ENCODE data around the gene OSBPL9.

OSBPL9 gene

DNA sequence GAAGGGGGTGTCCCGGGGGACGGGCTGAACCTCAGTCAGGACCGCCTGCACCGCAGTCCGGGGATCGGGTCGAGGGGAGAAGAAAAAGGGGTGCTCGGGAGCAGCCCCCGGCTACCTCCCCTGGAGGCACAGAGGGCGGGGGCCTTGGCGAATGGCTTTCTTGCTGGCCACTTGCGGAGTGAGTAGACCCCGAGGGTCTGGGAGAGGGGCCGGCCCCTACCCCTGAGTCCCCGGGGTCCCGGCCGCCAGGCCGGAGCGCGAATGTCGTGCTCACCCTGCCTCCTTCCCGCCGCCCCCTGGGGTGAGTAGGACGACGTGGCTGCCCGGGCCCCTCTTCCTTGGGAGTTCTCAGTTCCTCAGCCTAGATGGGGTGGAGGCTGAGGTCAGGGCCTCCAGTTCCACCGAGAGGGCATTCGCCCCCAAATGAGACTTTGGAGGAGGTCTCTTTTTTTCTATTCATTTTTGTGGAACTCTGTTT, 113.0 kb downstream of the OSBPL9 start (continued):
- TF ChIP-seq ZNF610 (tag by site-specific recombination; IDR thresholded peaks at IDR 0.05; ENCODE audit: borderline replicate concordance) (no peak), ZNF843 (tag by site-specific recombination; IDR thresholded peaks at IDR 0.05) (no peak), ZNF175 (tag by site-specific recombination; IDR thresholded peaks at IDR 0.05) (no peak), SCRT1 (tag by site-specific recombination; IDR thresholded peaks at IDR 0.05; ENCODE audit: borderline replicate concordance) (no peak), ZNF341 (tag by site-specific recombination; IDR thresholded peaks at IDR 0.05; ENCODE audit: low read depth) (no peak), ZNF169 (tag by site-specific recombination; IDR thresholded peaks at IDR 0.05) (no peak), KLF1 (tag by site-specific recombination; IDR thresholded peaks at IDR 0.05) (no peak), SP7 (tag by site-specific recombination; IDR thresholded peaks at IDR 0.05) (no peak; the same call in 1 of the 2 replicates), ZXDB (tag by site-specific recombination; IDR thresholded peaks at IDR 0.05) (peak; percentile 9; the same call in 1 of the 2 replicates), HOXD13 (CRISPR knock-in tag; IDR thresholded peaks at IDR 0.05; ENCODE audit: borderline replicate concordance) (no peak), ZNF664 (tag by site-specific recombination; IDR thresholded peaks at IDR 0.05) (no peak), FEZF1 (tag by site-specific recombination; IDR thresholded peaks at IDR 0.05) (peak; percentile 18; the same call in 1 of the 2 replicates), ZNF10 (tag by site-specific recombination; IDR thresholded peaks at IDR 0.05) (no peak), ZNF596 (tag by site-specific recombination; IDR thresholded peaks at IDR 0.05) (peak; percentile 39; the same call in 1 of the 2 replicates), HOXC10 (CRISPR knock-in tag; IDR thresholded peaks at IDR 0.05) (no peak), ZNF292 (tag by site-specific recombination; IDR thresholded peaks at IDR 0.05; ENCODE audit: borderline replicate concordance, low read depth) (no peak), ZNF23 (tag by site-specific recombination; IDR thresholded peaks at IDR 0.05; ENCODE audit: borderline replicate concordance) (no peak), REPIN1 (tag by site-specific recombination; IDR thresholded peaks at IDR 0.05; ENCODE audit: low read depth) (no peak), GLIS1 (tag by site-specific recombination; IDR thresholded peaks at IDR 0.05) (no peak; the same call in 1 of the 2 replicates), ZNF514 (tag by site-specific recombination; IDR thresholded peaks at IDR 0.05) (no peak), ZNF221 (tag by site-specific recombination; IDR thresholded peaks at IDR 0.05; ENCODE audit: borderline replicate concordance) (no peak), ZFP69B (tag by site-specific recombination; IDR thresholded peaks at IDR 0.05) (no peak), ZNF132 (tag by site-specific recombination; IDR thresholded peaks at IDR 0.05; ENCODE audit: borderline replicate concordance) (no peak), RBAK (tag by site-specific recombination; IDR thresholded peaks at IDR 0.05) (no peak), ZNF660 (tag by site-specific recombination; IDR thresholded peaks at IDR 0.05) (peak; percentile 29; the same call in 1 of the 2 replicates)
- TF ChIP-seq, protein P1, sequence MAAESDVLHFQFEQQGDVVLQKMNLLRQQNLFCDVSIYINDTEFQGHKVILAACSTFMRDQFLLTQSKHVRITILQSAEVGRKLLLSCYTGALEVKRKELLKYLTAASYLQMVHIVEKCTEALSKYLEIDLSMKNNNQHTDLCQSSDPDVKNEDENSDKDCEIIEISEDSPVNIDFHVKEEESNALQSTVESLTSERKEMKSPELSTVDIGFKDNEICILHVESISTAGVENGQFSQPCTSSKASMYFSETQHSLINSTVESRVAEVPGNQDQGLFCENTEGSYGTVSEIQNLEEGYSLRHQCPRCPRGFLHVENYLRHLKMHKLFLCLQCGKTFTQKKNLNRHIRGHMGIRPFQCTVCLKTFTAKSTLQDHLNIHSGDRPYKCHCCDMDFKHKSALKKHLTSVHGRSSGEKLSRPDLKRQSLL (tag by site-specific recombination; IDR thresholded peaks at IDR 0.05), result no peak
- TF ChIP-seq, protein P2, sequence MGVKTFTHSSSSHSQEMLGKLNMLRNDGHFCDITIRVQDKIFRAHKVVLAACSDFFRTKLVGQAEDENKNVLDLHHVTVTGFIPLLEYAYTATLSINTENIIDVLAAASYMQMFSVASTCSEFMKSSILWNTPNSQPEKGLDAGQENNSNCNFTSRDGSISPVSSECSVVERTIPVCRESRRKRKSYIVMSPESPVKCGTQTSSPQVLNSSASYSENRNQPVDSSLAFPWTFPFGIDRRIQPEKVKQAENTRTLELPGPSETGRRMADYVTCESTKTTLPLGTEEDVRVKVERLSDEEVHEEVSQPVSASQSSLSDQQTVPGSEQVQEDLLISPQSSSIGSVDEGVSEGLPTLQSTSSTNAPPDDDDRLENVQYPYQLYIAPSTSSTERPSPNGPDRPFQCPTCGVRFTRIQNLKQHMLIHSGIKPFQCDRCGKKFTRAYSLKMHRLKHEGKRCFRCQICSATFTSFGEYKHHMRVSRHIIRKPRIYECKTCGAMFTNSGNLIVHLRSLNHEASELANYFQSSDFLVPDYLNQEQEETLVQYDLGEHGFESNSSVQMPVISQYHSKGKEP (tag by site-specific recombination; IDR thresholded peaks at IDR 0.05), result no peak
- TF ChIP-seq, protein P3, sequence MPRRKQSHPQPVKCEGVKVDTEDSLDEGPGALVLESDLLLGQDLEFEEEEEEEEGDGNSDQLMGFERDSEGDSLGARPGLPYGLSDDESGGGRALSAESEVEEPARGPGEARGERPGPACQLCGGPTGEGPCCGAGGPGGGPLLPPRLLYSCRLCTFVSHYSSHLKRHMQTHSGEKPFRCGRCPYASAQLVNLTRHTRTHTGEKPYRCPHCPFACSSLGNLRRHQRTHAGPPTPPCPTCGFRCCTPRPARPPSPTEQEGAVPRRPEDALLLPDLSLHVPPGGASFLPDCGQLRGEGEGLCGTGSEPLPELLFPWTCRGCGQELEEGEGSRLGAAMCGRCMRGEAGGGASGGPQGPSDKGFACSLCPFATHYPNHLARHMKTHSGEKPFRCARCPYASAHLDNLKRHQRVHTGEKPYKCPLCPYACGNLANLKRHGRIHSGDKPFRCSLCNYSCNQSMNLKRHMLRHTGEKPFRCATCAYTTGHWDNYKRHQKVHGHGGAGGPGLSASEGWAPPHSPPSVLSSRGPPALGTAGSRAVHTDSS (tag by site-specific recombination; IDR thresholded peaks at IDR 0.05), result no peak
- TF ChIP-seq, protein P4, sequence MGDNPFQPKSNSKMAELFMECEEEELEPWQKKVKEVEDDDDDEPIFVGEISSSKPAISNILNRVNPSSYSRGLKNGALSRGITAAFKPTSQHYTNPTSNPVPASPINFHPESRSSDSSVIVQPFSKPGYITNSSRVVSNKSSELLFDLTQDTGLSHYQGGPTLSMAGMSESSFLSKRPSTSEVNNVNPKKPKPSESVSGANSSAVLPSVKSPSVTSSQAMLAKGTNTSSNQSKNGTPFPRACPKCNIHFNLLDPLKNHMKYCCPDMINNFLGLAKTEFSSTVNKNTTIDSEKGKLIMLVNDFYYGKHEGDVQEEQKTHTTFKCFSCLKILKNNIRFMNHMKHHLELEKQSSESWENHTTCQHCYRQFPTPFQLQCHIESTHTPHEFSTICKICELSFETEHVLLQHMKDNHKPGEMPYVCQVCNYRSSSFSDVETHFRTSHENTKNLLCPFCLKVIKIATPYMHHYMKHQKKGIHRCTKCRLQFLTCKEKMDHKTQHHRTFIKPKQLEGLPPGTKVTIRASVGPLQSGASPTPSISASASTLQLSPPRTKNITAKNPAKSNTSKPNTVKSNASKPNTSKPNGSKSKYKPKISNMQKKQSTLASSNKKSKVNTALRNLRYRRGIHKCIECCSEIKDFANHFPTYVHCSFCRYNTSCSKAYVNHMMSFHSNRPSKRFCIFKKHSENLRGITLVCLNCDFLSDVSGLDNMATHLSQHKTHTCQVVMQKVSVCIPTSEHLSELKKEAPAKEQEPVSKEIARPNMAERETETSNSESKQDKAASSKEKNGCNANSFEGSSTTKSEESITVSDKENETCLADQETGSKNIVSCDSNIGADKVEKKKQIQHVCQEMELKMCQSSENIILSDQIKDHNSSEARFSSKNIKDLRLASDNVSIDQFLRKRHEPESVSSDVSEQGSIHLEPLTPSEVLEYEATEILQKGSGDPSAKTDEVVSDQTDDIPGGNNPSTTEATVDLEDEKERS (tag by site-specific recombination; IDR thresholded peaks at IDR 0.05), result no peak
- TF ChIP-seq, protein P5, sequence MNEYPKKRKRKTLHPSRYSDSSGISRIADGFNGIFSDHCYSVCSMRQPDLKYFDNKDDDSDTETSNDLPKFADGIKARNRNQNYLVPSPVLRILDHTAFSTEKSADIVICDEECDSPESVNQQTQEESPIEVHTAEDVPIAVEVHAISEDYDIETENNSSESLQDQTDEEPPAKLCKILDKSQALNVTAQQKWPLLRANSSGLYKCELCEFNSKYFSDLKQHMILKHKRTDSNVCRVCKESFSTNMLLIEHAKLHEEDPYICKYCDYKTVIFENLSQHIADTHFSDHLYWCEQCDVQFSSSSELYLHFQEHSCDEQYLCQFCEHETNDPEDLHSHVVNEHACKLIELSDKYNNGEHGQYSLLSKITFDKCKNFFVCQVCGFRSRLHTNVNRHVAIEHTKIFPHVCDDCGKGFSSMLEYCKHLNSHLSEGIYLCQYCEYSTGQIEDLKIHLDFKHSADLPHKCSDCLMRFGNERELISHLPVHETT (tag by site-specific recombination; IDR thresholded peaks at IDR 0.05), result no peak
- TF ChIP-seq, protein P6, sequence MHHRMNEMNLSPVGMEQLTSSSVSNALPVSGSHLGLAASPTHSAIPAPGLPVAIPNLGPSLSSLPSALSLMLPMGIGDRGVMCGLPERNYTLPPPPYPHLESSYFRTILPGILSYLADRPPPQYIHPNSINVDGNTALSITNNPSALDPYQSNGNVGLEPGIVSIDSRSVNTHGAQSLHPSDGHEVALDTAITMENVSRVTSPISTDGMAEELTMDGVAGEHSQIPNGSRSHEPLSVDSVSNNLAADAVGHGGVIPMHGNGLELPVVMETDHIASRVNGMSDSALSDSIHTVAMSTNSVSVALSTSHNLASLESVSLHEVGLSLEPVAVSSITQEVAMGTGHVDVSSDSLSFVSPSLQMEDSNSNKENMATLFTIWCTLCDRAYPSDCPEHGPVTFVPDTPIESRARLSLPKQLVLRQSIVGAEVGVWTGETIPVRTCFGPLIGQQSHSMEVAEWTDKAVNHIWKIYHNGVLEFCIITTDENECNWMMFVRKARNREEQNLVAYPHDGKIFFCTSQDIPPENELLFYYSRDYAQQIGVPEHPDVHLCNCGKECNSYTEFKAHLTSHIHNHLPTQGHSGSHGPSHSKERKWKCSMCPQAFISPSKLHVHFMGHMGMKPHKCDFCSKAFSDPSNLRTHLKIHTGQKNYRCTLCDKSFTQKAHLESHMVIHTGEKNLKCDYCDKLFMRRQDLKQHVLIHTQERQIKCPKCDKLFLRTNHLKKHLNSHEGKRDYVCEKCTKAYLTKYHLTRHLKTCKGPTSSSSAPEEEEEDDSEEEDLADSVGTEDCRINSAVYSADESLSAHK (tag by site-specific recombination; IDR thresholded peaks at IDR 0.05), result 0 out of 2 replicates have a peak, but pooled peaks have one; percentile 16

Data from HEK293 (cell line).